Measurements from ENCODE around the gene MMP20.

DNA sequence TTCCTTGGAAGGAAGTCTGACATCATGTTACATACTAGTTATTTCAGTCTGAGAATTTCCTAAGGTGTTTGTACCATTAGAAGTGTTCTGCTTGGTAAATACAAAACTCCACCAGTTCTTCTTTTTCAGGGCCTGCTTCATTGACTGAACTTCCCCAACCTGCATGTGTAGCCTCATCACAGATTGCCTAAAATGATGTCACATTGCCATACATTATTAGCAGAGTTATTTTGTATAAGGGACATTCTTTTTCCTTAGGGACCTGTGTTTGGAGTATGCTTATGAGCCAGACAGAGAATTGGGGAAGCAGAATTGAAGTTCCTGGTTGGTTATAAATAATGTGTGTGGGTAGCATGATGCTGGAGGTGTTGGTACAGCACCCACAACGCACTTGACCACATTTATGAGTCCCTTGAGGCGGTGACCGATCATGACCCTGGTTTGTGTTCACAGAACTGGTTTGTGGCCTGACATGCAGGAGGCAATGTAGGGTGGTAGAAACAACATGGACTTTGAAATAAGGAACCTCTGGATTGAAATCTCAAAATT lies 78.1 kb downstream of the MMP20 start:
- TF ChIP-seq, protein P1, sequence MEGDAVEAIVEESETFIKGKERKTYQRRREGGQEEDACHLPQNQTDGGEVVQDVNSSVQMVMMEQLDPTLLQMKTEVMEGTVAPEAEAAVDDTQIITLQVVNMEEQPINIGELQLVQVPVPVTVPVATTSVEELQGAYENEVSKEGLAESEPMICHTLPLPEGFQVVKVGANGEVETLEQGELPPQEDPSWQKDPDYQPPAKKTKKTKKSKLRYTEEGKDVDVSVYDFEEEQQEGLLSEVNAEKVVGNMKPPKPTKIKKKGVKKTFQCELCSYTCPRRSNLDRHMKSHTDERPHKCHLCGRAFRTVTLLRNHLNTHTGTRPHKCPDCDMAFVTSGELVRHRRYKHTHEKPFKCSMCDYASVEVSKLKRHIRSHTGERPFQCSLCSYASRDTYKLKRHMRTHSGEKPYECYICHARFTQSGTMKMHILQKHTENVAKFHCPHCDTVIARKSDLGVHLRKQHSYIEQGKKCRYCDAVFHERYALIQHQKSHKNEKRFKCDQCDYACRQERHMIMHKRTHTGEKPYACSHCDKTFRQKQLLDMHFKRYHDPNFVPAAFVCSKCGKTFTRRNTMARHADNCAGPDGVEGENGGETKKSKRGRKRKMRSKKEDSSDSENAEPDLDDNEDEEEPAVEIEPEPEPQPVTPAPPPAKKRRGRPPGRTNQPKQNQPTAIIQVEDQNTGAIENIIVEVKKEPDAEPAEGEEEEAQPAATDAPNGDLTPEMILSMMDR (IDR thresholded peaks at IDR 0.05 in 4 of 5, conservative IDR thresholded peaks at IDR 0.05 in 1 of 5): no peak
- TF ChIP-seq POLR2A (IDR thresholded peaks at IDR 0.05): no peak

All from gastrocnemius medialis (tissue), 4 donors.